Natural killer cell (primary cell): ENCODE results near the gene GOLPH3. TPM values are rescaled to one million over a fixed set of nuclear protein-coding genes. Genes with fewer than 3 reads are reported as not detected.

Source experiments
- ATAC-seq, 3 donors: fragments of 150-1000 bp in 2 of 3; fragments of 200-7000 bp in 1 of 3; cut with Tn5 transposase; 1 replicate in 1 of 3; 2 replicates in 2 of 3; pipeline ENCODE4 v1.10.0; 2021; ENCODE audit warnings: mild to moderate bottlenecking in 2 of 3, moderate library complexity in 2 of 3
- DNase-seq, 2 donors: peaks; one replicate each; pipeline versions ENCODE4 v3.0.0 to v3.0.0-alpha.2; 2013 to 2021; ENCODE audit warnings: mixed read lengths in 1 of 2
- H3K27ac ChIP-seq: one replicate; pipeline ENCODE4 v1.5.1; 2013; ENCODE audit warnings: mild to moderate bottlenecking, low read length
- H3K27me3 ChIP-seq: one replicate; pipeline ENCODE4 v1.6.1; 2013; ENCODE audit warnings: low read length; ENCODE audit not compliant: control insufficient read depth, insufficient read depth
- H3K36me3 ChIP-seq: one replicate; pipeline ENCODE4 v1.6.1; 2013; ENCODE audit warnings: low read length; ENCODE audit not compliant: control insufficient read depth, insufficient read depth
- H3K4me1 ChIP-seq: one replicate; pipeline ENCODE4 v1.6.1; 2013; ENCODE audit warnings: low read length; ENCODE audit not compliant: control insufficient read depth, insufficient read depth
- H3K4me3 ChIP-seq: one replicate; pipeline ENCODE4 v1.5.1; 2013; ENCODE audit warnings: low read length
- H3K9me3 ChIP-seq: one replicate; pipeline ENCODE4 v1.6.1; 2013; ENCODE audit warnings: low read length; ENCODE audit not compliant: control insufficient read depth, insufficient read depth
- H3K27ac Mint-ChIP-seq, 2 donors: one replicate each; pipeline ENCODE4 v1.8.0; 2022; ENCODE audit warnings: mild to moderate bottlenecking in 2 of 2, mixed read lengths in 2 of 2, moderate library complexity in 1 of 2
- H3K27me3 Mint-ChIP-seq, 2 donors: one replicate each; pipeline ENCODE4 v1.8.0; 2022; ENCODE audit warnings: low read depth in 2 of 2, mixed read lengths in 2 of 2
- H3K36me3 Mint-ChIP-seq: one replicate; pipeline ENCODE4 v1.8.0; 2022; ENCODE audit warnings: mixed read lengths
- H3K4me1 Mint-ChIP-seq, 2 donors: one replicate each; pipeline ENCODE4 v1.8.0; 2022; ENCODE audit warnings: mixed read lengths in 2 of 2
- H3K4me3 Mint-ChIP-seq: one replicate; pipeline ENCODE4 v1.8.0; 2022; ENCODE audit warnings: mild to moderate bottlenecking, moderate library complexity, mixed read lengths
- H3K9me3 Mint-ChIP-seq, 2 donors: one replicate each; pipeline ENCODE4 v1.8.0; 2022; ENCODE audit warnings: mixed read lengths in 2 of 2
- WGBS: methylation state at CpG from one replicate; pipeline ENCODE4 v1.1.7; 2013; ENCODE audit warnings: missing lambda C conversion rate; ENCODE audit not compliant: insufficient coverage; 5-methylcytosine and 5-hydroxymethylcytosine counted together
- intact Hi-C: fragments of 100-400 bp; cut with micrococcal nuclease; formaldehyde crosslinking; loops from one replicate; pipeline ENCODE4 v1.14.2; 2022
- total RNA-seq, 4 donors: library from RNA; stranded (reverse); fragments of 120-200 nt in 1 of 4; gene quantifications; one replicate each; pipeline versions ENCODE4 v1.2.3 to v1.2.4, GENCODE V29; 2013 to 2022
- TF ChIP-seq, protein P1 (sequence below): fragments of 200-600 bp; IDR thresholded peaks from one replicate; pipeline ENCODE4 v1.8.0; 2022; ENCODE audit warnings: antibody characterized with exemption

GOLPH3 gene
- total RNA-seq, 3 donors from 2014 or later (not counting 1 experiment from before 2014, with no cell fraction given): 67.6 to 70.6 (median 69.3) TPM

DNA sequence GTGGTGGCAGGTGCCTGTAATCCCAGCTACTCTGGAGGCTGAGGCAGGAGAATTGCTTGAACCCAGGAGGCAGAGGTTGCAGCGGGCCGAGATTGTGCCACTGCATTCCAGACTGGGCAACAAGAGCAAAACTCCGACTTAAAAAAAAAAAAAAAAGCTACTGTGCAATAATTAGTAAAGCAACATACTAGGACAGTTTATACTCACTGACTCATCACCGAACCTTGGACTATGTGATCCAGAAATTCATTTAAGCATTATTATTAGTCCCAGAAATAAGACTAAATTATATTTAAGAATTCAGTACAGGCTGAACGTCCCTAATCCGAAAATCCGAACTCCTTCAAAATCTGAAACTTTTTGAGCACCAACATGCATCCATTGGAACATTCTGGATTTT is 37.8 kb downstream of the GOLPH3 start:
- peaks cover 21% of the 10 kb centered on the region for H3K36me3 ChIP-seq
- Mint-ChIP-seq H3K27ac (no peak overlapping the region), H3K36me3 (peaks cover 6% of the 10 kb centered on the region), H3K4me3 (no peak overlapping the region), H3K9me3 (no peaks in the 10 kb centered on the region), H3K4me1 (peaks cover 41 to 43% of the 10 kb centered on the region in 2 donors), H3K27me3 (no peaks in the 10 kb centered on the region)
- no peaks in the 10 kb centered on the region for H3K9me3 ChIP-seq
- intact Hi-C loops: no loop called here
- TF ChIP-seq, protein P1, sequence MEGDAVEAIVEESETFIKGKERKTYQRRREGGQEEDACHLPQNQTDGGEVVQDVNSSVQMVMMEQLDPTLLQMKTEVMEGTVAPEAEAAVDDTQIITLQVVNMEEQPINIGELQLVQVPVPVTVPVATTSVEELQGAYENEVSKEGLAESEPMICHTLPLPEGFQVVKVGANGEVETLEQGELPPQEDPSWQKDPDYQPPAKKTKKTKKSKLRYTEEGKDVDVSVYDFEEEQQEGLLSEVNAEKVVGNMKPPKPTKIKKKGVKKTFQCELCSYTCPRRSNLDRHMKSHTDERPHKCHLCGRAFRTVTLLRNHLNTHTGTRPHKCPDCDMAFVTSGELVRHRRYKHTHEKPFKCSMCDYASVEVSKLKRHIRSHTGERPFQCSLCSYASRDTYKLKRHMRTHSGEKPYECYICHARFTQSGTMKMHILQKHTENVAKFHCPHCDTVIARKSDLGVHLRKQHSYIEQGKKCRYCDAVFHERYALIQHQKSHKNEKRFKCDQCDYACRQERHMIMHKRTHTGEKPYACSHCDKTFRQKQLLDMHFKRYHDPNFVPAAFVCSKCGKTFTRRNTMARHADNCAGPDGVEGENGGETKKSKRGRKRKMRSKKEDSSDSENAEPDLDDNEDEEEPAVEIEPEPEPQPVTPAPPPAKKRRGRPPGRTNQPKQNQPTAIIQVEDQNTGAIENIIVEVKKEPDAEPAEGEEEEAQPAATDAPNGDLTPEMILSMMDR: no peak
- no peak overlapping the region for H3K4me3 ChIP-seq
- DNase-seq (no peak), ATAC-seq (no peak)
- WGBS: 73% methylated on average over 4 of the region's 7 CpGs
- H3K27me3 ChIP-seq: no peaks in the 10 kb centered on the region
- no peaks in the 10 kb centered on the region for H3K4me1 ChIP-seq
- no peak overlapping the region for H3K27ac ChIP-seq

DNA sequence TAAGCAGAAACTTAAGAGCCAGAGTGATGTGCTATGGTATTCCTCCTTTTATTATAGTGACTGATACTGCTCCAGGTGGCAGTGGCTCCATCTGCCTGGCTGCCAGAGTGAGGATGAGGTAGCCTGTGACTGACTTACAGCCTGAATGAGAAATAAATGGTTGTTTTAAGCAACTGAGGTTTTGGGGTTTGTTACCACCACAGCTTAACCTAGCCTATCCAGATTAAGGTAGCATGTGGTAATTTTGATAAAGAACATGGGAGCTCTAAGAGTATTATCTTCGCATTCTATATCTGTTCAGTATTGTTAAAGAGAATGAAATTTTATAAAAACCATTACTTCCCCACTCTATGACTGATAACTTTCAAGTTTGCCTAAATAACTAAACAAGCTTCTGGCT is 39.0 kb downstream of the GOLPH3 start:
- Mint-ChIP-seq H3K9me3 (no peaks in the 10 kb centered on the region), H3K36me3 (peaks cover 6% of the 10 kb centered on the region), H3K4me3 (no peak overlapping the region), H3K27ac (peak overlapping the region; percentile 52 to 82), H3K27me3 (no peaks in the 10 kb centered on the region), H3K4me1 (peaks cover 51% of the 10 kb centered on the region in 2 donors)
- no peak for DNase-seq
- Histone ChIP-seq H3K4me3 (no peak overlapping the region), H3K27ac (no peak overlapping the region), H3K9me3 (no peaks in the 10 kb centered on the region), H3K36me3 (peaks cover 21% of the 10 kb centered on the region), H3K4me1 (no peaks in the 10 kb centered on the region), H3K27me3 (no peaks in the 10 kb centered on the region)
- ATAC-seq: no peak
- no CpG with 5 or more reads among the region's 1 CpG for WGBS
- TF ChIP-seq, protein P1: no peak
- intact Hi-C loops: no loop called here

DNA sequence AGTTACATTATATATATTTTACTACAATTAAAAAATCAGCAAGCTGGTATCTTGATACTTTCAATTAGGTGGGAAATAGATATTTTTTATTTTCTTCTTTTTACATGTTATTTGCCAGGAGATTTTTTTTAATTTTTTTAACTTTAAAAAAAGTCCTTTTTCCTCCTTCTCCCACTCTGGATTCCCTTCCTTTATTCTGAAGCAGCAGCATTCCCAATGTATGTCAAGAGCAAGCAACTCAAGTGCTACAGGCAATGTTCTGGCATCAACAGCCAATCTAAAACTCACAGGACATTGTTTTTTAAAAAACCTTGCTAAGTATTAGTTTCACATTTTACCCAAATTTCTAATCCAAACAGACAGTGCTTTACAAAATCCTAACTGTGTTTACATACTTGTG is 41.4 kb downstream of the GOLPH3 start:
- TF ChIP-seq, protein P1: no peak

DNA sequence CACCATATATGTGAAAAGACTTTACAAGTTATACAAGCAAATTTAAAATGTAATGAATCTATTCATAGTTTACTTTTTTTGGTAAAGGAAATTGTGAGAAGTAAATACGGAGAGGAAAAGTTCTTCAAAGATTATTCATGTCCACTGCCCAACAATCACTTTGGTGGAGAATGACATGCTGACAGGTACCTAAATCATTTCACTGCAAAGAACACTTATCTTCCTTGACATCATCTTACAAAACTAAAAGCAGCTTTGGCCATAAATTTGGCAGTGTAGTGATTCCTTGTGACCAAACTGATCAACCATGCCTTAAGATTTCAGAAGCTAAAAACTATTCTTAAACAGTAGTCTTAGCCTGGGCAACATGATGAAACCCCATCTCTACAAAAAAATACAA is 42.5 kb downstream of the GOLPH3 start:
- ATAC-seq: no peak
- Mint-ChIP-seq H3K9me3 (no peaks in the 10 kb centered on the region), H3K27ac (peak overlapping the region; percentile 75), H3K4me3 (no peak overlapping the region), H3K27me3 (no peaks in the 10 kb centered on the region), H3K36me3 (peaks cover 6% of the 10 kb centered on the region), H3K4me1 (peaks cover 59 to 61% of the 10 kb centered on the region in 2 donors)
- H3K27me3 ChIP-seq: no peaks in the 10 kb centered on the region
- DNase-seq: no peak
- H3K9me3 ChIP-seq: no peaks in the 10 kb centered on the region
- H3K4me3 ChIP-seq: no peak overlapping the region
- H3K36me3 ChIP-seq: peaks cover 18% of the 10 kb centered on the region
- WGBS: no CpG with 5 or more reads among the region's 1 CpG
- no peaks in the 10 kb centered on the region for H3K4me1 ChIP-seq
- TF ChIP-seq, protein P1: no peak
- no peak overlapping the region for H3K27ac ChIP-seq
- intact Hi-C loops: no loop called here

More for the DNA sequence above, 41.4 kb downstream of the GOLPH3 start:
- Histone ChIP-seq H3K4me1 (no peaks in the 10 kb centered on the region), H3K4me3 (no peak overlapping the region), H3K27ac (no peak overlapping the region), H3K27me3 (no peaks in the 10 kb centered on the region), H3K9me3 (no peaks in the 10 kb centered on the region), H3K36me3 (peaks cover 18% of the 10 kb centered on the region)
- Mint-ChIP-seq H3K9me3 (no peaks in the 10 kb centered on the region), H3K4me3 (no peak overlapping the region), H3K4me1 (peaks cover 55 to 56% of the 10 kb centered on the region in 2 donors), H3K27ac (peak overlapping the region; percentile 45 to 75), H3K36me3 (peaks cover 6% of the 10 kb centered on the region), H3K27me3 (no peaks in the 10 kb centered on the region)
- no peak for ATAC-seq
- no peak for DNase-seq
- intact Hi-C loops: no loop called here
